ENCODE results near the gene MTCL3. TPM values are rescaled to one million over a fixed set of nuclear protein-coding genes. Genes with fewer than 3 reads are reported as not detected.

The MTCL3 gene

GRCh38 chr6:127423921-127424320 is 95.2 kb downstream of the MTCL3 start:
- 63% methylated on average over 2 of the region's 2 CpGs for WGBS
- intact Hi-C loops (cut with DNase I), result loop anchor here in 1 of 4 donors (10.0 kb wide), 1 partner anchor 119 kb away; no protein-coding TSS in a partner anchor
- ATAC-seq (no peak), DNase-seq (no peak)
- no peak overlapping the region for H3K4me3 ChIP-seq (ENCODE audit: low read length)
- no peak overlapping the region for H3K27ac ChIP-seq (ENCODE audit: low read length)
- no peaks in the 10 kb centered on the region for H3K4me1 ChIP-seq (ENCODE audit: control insufficient read depth, insufficient read depth, low read length)
- H3K9me3 ChIP-seq (ENCODE audit: control insufficient read depth, low read length), result no peaks in the 10 kb centered on the region
- H3K27me3 ChIP-seq (ENCODE audit: control insufficient read depth, insufficient read depth), result no peaks in the 10 kb centered on the region

Other genes starting within 250 kb of the MTCL3 start
- 10 to 100 TPM; 32.9 to 40.5 (median 36.0) TPM for gene ECHDC1, start 175.7 kb downstream of the MTCL3 start, total RNA-seq
- 31.9 TPM for gene ECHDC1, start 175.7 kb downstream of the MTCL3 start, polyA plus RNA-seq
- 1 to 10 TPM; 1.3 to 8.2 (median 3.8) TPM for gene KIAA0408, start 59.9 kb downstream of the MTCL3 start, total RNA-seq
- 2.3 TPM for gene KIAA0408, start 59.9 kb downstream of the MTCL3 start, polyA plus RNA-seq
- gene C6orf58, start 57.8 kb upstream of the MTCL3 start, total RNA-seq, result not detected
- not detected for gene C6orf58, start 57.8 kb upstream of the MTCL3 start, polyA plus RNA-seq